Measurements from ENCODE around the gene DNAJA4. TPM values are rescaled to one million over a fixed set of nuclear protein-coding genes. Genes with fewer than 3 reads are reported as not detected.

Gene DNAJA4
- total and polyA plus RNA-seq, 9 of the 15 experiments (the other 6 are each of a cell fraction or from before 2014, with no cell fraction given): 0.11 to 1.0 (median 0.16) TPM; not detected in 4

DNA sequence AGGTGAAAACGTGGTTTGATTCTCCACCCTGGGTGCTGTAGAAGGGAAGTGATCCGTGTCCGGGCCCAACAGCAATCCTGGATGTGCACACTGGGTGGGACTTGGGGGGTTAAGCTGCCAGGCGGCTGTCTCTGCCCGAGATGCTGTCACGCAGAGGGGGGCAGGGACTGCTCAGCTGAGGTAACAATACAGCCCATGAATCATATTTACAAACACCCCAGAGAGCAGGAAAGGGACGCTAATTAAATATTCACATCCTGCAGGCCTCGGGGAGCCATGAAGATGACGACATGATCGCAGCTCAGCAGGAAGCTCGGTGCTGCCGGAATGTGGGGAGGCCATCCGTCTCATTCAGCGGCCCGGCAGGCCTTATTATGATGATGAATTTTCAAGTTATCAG, 57.9 kb downstream of the DNAJA4 start:
- 32% methylated on average over 12 of the region's 15 CpGs for WGBS (ENCODE audit: insufficient coverage, low coverage, missing lambda C conversion rate)
- no peak for DNase-seq (ENCODE audit: extremely low read depth in 1 of 4, low spot score in 3 of 4)
- intact Hi-C loops (cut with micrococcal nuclease): no loop called here
- H3K79me2 ChIP-seq (ENCODE audit: control insufficient read depth, insufficient read depth, low read length): no peaks in the 10 kb centered on the region
- H3K4me3 ChIP-seq: no peak overlapping the region
- BruUV-seq (replicated peaks): no TSS peak
- ChIA-PET CTCF (ENCODE audit: low intra/inter-chr PET ratio) (no interaction called here), POLR2A (interaction anchor here (0.6 to 2.3 kb wide), 5 partner anchors 11 to 100 kb away, joined by 3 to 6 read pairs (median 4); no protein-coding TSS in a partner anchor)
- H3K9ac ChIP-seq (ENCODE audit: insufficient read depth in 1 of 2, low read depth in 2 of 2, low read length in 2 of 2): no peak overlapping the region
- no peaks in the 10 kb centered on the region for H4K20me1 ChIP-seq (replicated peaks; ENCODE audit: control insufficient read depth, insufficient read depth, low read length)
- no peak for FAIRE-seq
- no peak overlapping the region for H3K4me2 ChIP-seq (ENCODE audit: insufficient read depth, low read length)
- no peak for ATAC-seq
- H3K27ac ChIP-seq (ENCODE audit: extremely low read depth, low read depth, low read length): no peak overlapping the region
- H3K36me3 ChIP-seq (ENCODE audit: control insufficient read depth, insufficient read depth, low read length): no peaks in the 10 kb centered on the region
- no peaks in the 10 kb centered on the region for H3K9me1 ChIP-seq (ENCODE audit: control insufficient read depth, insufficient read depth, low read length)
- peaks cover 3 to 31% of the 10 kb centered on the region in 2 experiments; a peak in 4 of 5 replicates for H3K27me3 ChIP-seq (ENCODE audit: control insufficient read depth in 2 of 2, insufficient read depth in 2 of 2, low read length in 2 of 2)
- H3K9me3 ChIP-seq (replicated peaks; ENCODE audit: control insufficient read depth, insufficient read depth, low read depth, low read length): no peaks in the 10 kb centered on the region
- H3K4me1 ChIP-seq (replicated peaks in 1 of 2; ENCODE audit: control insufficient read depth in 2 of 2, insufficient read depth in 2 of 2, low read length in 2 of 2): peaks cover 0 to 7% of the 10 kb centered on the region in 2 experiments; a peak in 3 of 5 replicates
- TF ChIP-seq TCF3 (CRISPR knock-in tag; IDR thresholded peaks at IDR 0.05) (no peak), ZNF77 (CRISPR knock-in tag; IDR thresholded peaks at IDR 0.05) (no peak), GATA2 (CRISPR knock-in tag; IDR thresholded peaks at IDR 0.05) (no peak), XRCC4 (IDR thresholded peaks at IDR 0.05; ENCODE audit: extremely low read depth, insufficient read depth, insufficient read length) (no peak), ZFP91 (CRISPR knock-in tag; IDR thresholded peaks at IDR 0.05) (no peak), FOXA3 (CRISPR knock-in tag; conservative IDR thresholded peaks at IDR 0.05 in 1 of 2, IDR thresholded peaks at IDR 0.05 in 1 of 2) (no peak), CC2D1A (IDR thresholded peaks at IDR 0.05) (no peak), FOXA1 (IDR thresholded peaks at IDR 0.05; ENCODE audit: borderline replicate concordance) (no peak)
- TF ChIP-seq, protein P1, sequence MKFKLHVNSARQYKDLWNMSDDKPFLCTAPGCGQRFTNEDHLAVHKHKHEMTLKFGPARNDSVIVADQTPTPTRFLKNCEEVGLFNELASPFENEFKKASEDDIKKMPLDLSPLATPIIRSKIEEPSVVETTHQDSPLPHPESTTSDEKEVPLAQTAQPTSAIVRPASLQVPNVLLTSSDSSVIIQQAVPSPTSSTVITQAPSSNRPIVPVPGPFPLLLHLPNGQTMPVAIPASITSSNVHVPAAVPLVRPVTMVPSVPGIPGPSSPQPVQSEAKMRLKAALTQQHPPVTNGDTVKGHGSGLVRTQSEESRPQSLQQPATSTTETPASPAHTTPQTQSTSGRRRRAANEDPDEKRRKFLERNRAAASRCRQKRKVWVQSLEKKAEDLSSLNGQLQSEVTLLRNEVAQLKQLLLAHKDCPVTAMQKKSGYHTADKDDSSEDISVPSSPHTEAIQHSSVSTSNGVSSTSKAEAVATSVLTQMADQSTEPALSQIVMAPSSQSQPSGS (CRISPR knock-in tag; IDR thresholded peaks at IDR 0.05): no peak
- no peak overlapping the region for H2AFZ ChIP-seq (ENCODE audit: low read depth, low read length)
- in situ Hi-C loops (cut with MboI): no loop called here

Data from K562 (cell line).